Lung (tissue), 12 donors: ENCODE measurements around the gene USP32. TPM values are rescaled to one million over a fixed set of nuclear protein-coding genes. Genes with fewer than 3 reads are reported as not detected.

Experiments used
- ATAC-seq: fragments of 200-7000 bp; cut with Tn5 transposase; one replicate; pipeline ENCODE4 v1.9.1; 2020; ENCODE audit warnings: moderate number of reproducible peaks; ENCODE audit not compliant: insufficient read depth, low FRiP score
- DNase-seq, 3 donors: peaks; one replicate each; pipeline ENCODE4 v3.0.0-alpha.2; 2013 to 2017
- H3K27ac ChIP-seq, 2 donors: one replicate each; pipeline ENCODE4 v1.5.1; 2013; ENCODE audit warnings: mild to moderate bottlenecking in 2 of 2, moderate library complexity in 2 of 2, control low read depth in 1 of 2, inconsistent platforms in 1 of 2, low read depth in 1 of 2, low read length in 1 of 2
- H3K27me3 ChIP-seq, 3 donors: one replicate each; pipeline ENCODE4 v1.5.1; 2013; ENCODE audit warnings: low read length in 2 of 3; ENCODE audit not compliant: control insufficient read depth in 3 of 3, insufficient read depth in 3 of 3
- H3K36me3 ChIP-seq, 4 donors: one replicate each; pipeline ENCODE4 v1.5.1; 2013; ENCODE audit warnings: low read length in 4 of 4, mild to moderate bottlenecking in 1 of 4, moderate library complexity in 1 of 4; ENCODE audit not compliant: control insufficient read depth in 4 of 4, insufficient read depth in 4 of 4
- H3K4me1 ChIP-seq, 5 donors: one replicate each; pipeline ENCODE4 v1.5.1; 2013; ENCODE audit warnings: low read length in 5 of 5, mild to moderate bottlenecking in 2 of 5, moderate library complexity in 1 of 5; ENCODE audit not compliant: control insufficient read depth in 5 of 5, insufficient read depth in 5 of 5
- H3K4me3 ChIP-seq: one replicate; pipeline ENCODE4 v1.5.1; 2013; ENCODE audit warnings: mild to moderate bottlenecking, control low read depth, moderate library complexity
- H3K9ac ChIP-seq, 2 donors: one replicate each; pipeline ENCODE4 v1.5.1; 2013; ENCODE audit warnings: low read length in 2 of 2, control low read depth in 1 of 2; ENCODE audit not compliant: insufficient read depth in 1 of 2
- H3K9me3 ChIP-seq, 4 donors: one replicate each; pipeline ENCODE4 v1.5.1; 2013; ENCODE audit warnings: low read length in 3 of 4, mild to moderate bottlenecking in 1 of 4, moderate library complexity in 1 of 4; ENCODE audit not compliant: control insufficient read depth in 4 of 4, insufficient read depth in 3 of 4
- CTCF ChIP-seq: IDR thresholded peaks from 2 replicates; pipeline ENCODE4 v1.5.1; 2012; ENCODE audit warnings: mild to moderate bottlenecking; ENCODE audit errors: control extremely low read depth, extremely low read depth
- WGBS, 2 donors: extraction: QIAGEN DNeasy Blood & Tissue Kit; methylation state at CpG; one replicate each; pipeline ENCODE4 v1.1.7; 2013; 5-methylcytosine and 5-hydroxymethylcytosine counted together
- polyA plus RNA-seq, 2 donors: library from polyadenylated mRNA; stranded (reverse); fragments of 200-250 nt; gene quantifications; one replicate each; pipeline ENCODE4 v1.2.1, GENCODE V29; 2013
- total RNA-seq, 2 donors: library from RNA; depleted of rRNA in 1 of 2; stranded (reverse); fragments of >200 nt in 1 of 2; gene quantifications; one replicate each; pipeline ENCODE4 v1.2.1, GENCODE V29; 2014 to 2021
- donor health status: control.
- donor health status: control.
- donor health status: Bipolar disorder and iron deficiency.
- donor health status: healthy.
- donor health status: DM: yes; HTN: yes; CAD: no.

The USP32 gene
- total and polyA plus RNA-seq, 4 donors = 18.2 to 96.6 (median 51.1) TPM

GRCh38 chr17:60328679-60329078 is 63.3 kb downstream of the USP32 start:
- H3K9me3 ChIP-seq = no peaks in the 10 kb centered on the region
- DNase-seq (no peak), ATAC-seq (no peak)
- peaks cover 0 to 3% (median 0%) of the 10 kb centered on the region in 4 donors for H3K36me3 ChIP-seq
- no peak overlapping the region for H3K27ac ChIP-seq
- peaks cover 0 to 11% (median 6%) of the 10 kb centered on the region in 5 donors for H3K4me1 ChIP-seq
- H3K27me3 ChIP-seq = no peaks in the 10 kb centered on the region
- H3K4me3 ChIP-seq = no peak overlapping the region
- H3K9ac ChIP-seq = no peak overlapping the region
- TF ChIP-seq CTCF = no peak
- 92 to 95% methylated on average over 9 of the region's 9 CpGs for WGBS, 2 donors

- TF ChIP-seq CTCF = no peak
- H3K4me3 ChIP-seq = no peak overlapping the region
- WGBS, 2 donors = 83 to 98% methylated on average over 4 of the region's 4 CpGs
- H3K9ac ChIP-seq = no peak overlapping the region
- H3K27ac ChIP-seq = no peak overlapping the region
- ATAC-seq (no peak), DNase-seq (no peak)
- H3K9me3 ChIP-seq = no peaks in the 10 kb centered on the region
- H3K36me3 ChIP-seq = peaks cover 0 to 3% (median 0%) of the 10 kb centered on the region in 4 donors
- H3K4me1 ChIP-seq = peaks cover 0 to 6% (median 3%) of the 10 kb centered on the region in 5 donors
- H3K27me3 ChIP-seq = no peaks in the 10 kb centered on the region
These were observed 64.0 kb downstream of the USP32 start for GRCh38 chr17:60327901-60328273.

- Histone ChIP-seq H3K36me3 (peaks cover 0 to 3% (median 0%) of the 10 kb centered on the region in 4 donors), H3K4me3 (no peak overlapping the region), H3K9me3 (no peaks in the 10 kb centered on the region), H3K4me1 (peaks cover 0 to 6% (median under 1%) of the 10 kb centered on the region in 5 donors), H3K27ac (no peak overlapping the region), H3K9ac (no peak overlapping the region), H3K27me3 (no peaks in the 10 kb centered on the region)
- ATAC-seq = no peak
- peak in 1 of 3 donors; percentile 17 for DNase-seq
- WGBS, 2 donors = 92 to 96% methylated on average over 27 of the region's 27 CpGs
- no peak for TF ChIP-seq CTCF
These were observed 64.6 kb downstream of the USP32 start for GRCh38 chr17:60327134-60327900.
